Ascending aorta (tissue), 2 donors: ENCODE measurements around the gene ORMDL2. TPM values are rescaled to one million over a fixed set of nuclear protein-coding genes. Genes with fewer than 3 reads are reported as not detected.
"Not testable (repeated sequence)": the region's sequence is repeated elsewhere in the genome, so short reads cannot be mapped to it uniquely, and the experiment has no call there.

Source experiments
- DNase-seq, 2 donors: peaks; one replicate each; pipeline ENCODE4 v3.0.0-alpha.2; 2019; ENCODE audit warnings: low spot score in 2 of 2
- H3K27ac ChIP-seq, 2 donors: fragments of 200-600 bp; sonication (generic); one replicate each; pipeline ENCODE4 v1.5.1; 2016 to 2017; ENCODE audit warnings: mild to moderate bottlenecking in 1 of 2
- H3K27me3 ChIP-seq: fragments of 200-600 bp; sonication (generic); one replicate; pipeline ENCODE4 v1.5.1; 2017
- H3K36me3 ChIP-seq, 2 donors: fragments of 200-600 bp; sonication (generic); one replicate each; pipeline ENCODE4 v1.5.1; 2016
- H3K4me1 ChIP-seq, 2 donors: fragments of 200-600 bp; sonication (generic); one replicate each; pipeline ENCODE4 v1.5.1; 2016 to 2017; ENCODE audit warnings: mild to moderate bottlenecking in 1 of 2
- H3K4me3 ChIP-seq, 2 donors: fragments of 200-600 bp; sonication (generic); one replicate each; pipeline ENCODE4 v1.5.1; 2016 to 2017; ENCODE audit warnings: mild to moderate bottlenecking in 1 of 2
- H3K9me3 ChIP-seq, 2 donors: fragments of 200-600 bp; sonication (generic); one replicate each; pipeline ENCODE4 v1.5.1; 2016
- CTCF ChIP-seq, 3 experiments: fragments of 200-600 bp in 2 of 3; fragments of 450-650 bp in 1 of 3; sonication (generic) in 2 of 3; IDR thresholded peaks; one replicate each; pipeline ENCODE4 v1.5.1; 2016 to 2019; ENCODE audit warnings: antibody characterized with exemption in 3 of 3, mild to moderate bottlenecking in 1 of 3, moderate library complexity in 1 of 3
- intact Hi-C: fragments of 100-400 bp; cut with DNase I; formaldehyde crosslinking; loops from one replicate; pipeline ENCODE4 v1.15.1; 2023
- total RNA-seq: library from RNA; depleted of rRNA; stranded (reverse); fragments of >200 nt; gene quantifications from one replicate; pipeline ENCODE4 v1.1.0, GENCODE V29; 2016

The ORMDL2 gene
- total RNA-seq, 1 donor from 2014 or later, result 13.8 TPM

GRCh38 chr12:55865327-55865726 is 47.5 kb downstream of the ORMDL2 start:
- H3K27me3 ChIP-seq, result no peaks in the 10 kb centered on the region
- no peak overlapping the region for H3K4me3 ChIP-seq
- no peak overlapping the region for H3K27ac ChIP-seq
- peaks cover 0 to 2% of the 10 kb centered on the region in 2 donors for H3K4me1 ChIP-seq
- no peak for TF ChIP-seq CTCF (IDR thresholded peaks at IDR 0.05)
- peak in 1 of 2 donors; percentile 4 for DNase-seq
- intact Hi-C loops, result no loop called here
- peaks cover 5 to 9% of the 10 kb centered on the region in 2 donors for H3K9me3 ChIP-seq
- H3K36me3 ChIP-seq, result no peaks in the 10 kb centered on the region

GRCh38 chr12:55866454-55867004 is 48.7 kb downstream of the ORMDL2 start:
- H3K27me3 ChIP-seq, H3K27ac ChIP-seq, H3K4me3 ChIP-seq, intact Hi-C loops, H3K36me3 ChIP-seq, H3K4me1 ChIP-seq, H3K9me3 ChIP-seq: not testable (repeated sequence)
- DNase-seq, result peak in 1 of 2 donors; percentile 5

Other genes with a start within 250 kb of the ORMDL2 start
- gene OR2AP1, start 245.6 kb upstream of the ORMDL2 start, total RNA-seq, result not detected
- not detected for gene OR10P1, start 181.1 kb upstream of the ORMDL2 start, total RNA-seq
- gene ITGA7, start 110.1 kb upstream of the ORMDL2 start, total RNA-seq, result 246 TPM
- 57.2 TPM for gene BLOC1S1, start 102.0 kb upstream of the ORMDL2 start, total RNA-seq
- gene RDH5, start 97.6 kb upstream of the ORMDL2 start, total RNA-seq, result 3.6 TPM
- gene CD63, start 89.0 kb upstream of the ORMDL2 start, total RNA-seq, result 566 TPM
- gene GDF11, start 74.9 kb upstream of the ORMDL2 start, total RNA-seq, result 1.6 TPM
- 13.4 TPM for gene SARNP, start 317 bp upstream of the ORMDL2 start, total RNA-seq
- 26.1 TPM for gene DNAJC14, start 11.5 kb downstream of the ORMDL2 start, total RNA-seq
- 37.5 TPM for gene MMP19, start 24.9 kb downstream of the ORMDL2 start, total RNA-seq
- gene PYM1, start 109.9 kb downstream of the ORMDL2 start, total RNA-seq, result 83.7 TPM
- gene DGKA, start 113.1 kb downstream of the ORMDL2 start, total RNA-seq, result 48.6 TPM
- gene PMEL, start 148.0 kb downstream of the ORMDL2 start, total RNA-seq, result not detected
- 24.5 TPM for gene CDK2, start 148.8 kb downstream of the ORMDL2 start, total RNA-seq
- 48.0 TPM for gene RAB5B, start 156.0 kb downstream of the ORMDL2 start, total RNA-seq
- 5.4 TPM for gene SUOX, start 179.2 kb downstream of the ORMDL2 start, total RNA-seq
- 1.6 TPM for gene IKZF4, start 203.0 kb downstream of the ORMDL2 start, total RNA-seq
- 877 TPM for gene RPS26, start 223.9 kb downstream of the ORMDL2 start, total RNA-seq